Measurements from ENCODE around the gene RAMAC. TPM values are rescaled to one million over a fixed set of nuclear protein-coding genes. Genes with fewer than 3 reads are reported as not detected.
"Not testable (repeated sequence)": the region's sequence is repeated elsewhere in the genome, so short reads cannot be mapped to it uniquely, and the experiment has no call there.

The RAMAC gene
- total RNA-seq, 1 donor = 13.5 TPM

DNA sequence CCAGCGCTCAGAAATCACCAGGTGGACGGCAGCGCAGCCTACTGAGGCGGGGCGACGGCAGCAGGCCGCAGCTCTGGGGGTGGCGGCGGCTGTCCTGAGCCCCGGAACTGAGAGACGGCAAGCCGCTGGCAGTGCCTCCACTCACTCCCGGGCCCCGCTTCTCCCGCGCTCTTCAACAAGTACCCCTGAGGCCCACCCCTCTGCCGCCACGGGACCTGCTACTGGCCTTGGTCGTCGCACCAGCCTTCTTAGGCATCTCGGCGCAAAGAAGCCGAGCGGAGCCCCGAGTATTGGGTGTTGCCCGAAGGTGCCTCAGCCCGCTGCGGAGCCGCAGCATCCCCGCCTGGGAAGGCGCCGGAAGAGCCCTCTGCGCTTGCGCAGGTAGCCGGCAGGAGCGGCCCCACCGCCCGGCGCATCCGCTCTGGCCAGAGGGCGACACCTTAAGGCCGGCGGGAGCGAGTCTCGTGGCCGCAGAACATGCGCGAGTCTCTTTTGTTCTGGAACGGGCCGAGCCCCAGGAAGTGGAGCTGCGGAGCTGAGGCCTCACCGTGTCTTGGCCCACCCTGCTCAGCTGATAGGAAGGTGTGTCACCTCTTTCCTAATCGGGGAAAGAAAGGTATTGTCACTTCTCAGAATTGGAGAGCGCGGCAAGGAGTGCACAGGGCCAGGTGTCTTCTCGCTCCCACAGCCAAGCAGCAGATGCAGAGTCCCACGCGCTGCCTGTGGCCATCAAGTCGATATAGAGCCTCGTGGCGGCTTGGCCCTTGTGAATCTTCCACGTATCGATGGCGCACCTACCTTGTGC lies 25.5 kb downstream of the RAMAC start, which contains the start of gene C15orf40:
C15orf40 (minus strand) TSS at position 369 of the 805 bp plus-strand sequence; CDS start at position 337, 32 bp downstream.
- DNase-seq (ENCODE audit: low read depth in 2 of 3, low spot score in 2 of 3) = peak; percentile 69 to 89 (median 89)

DNA sequence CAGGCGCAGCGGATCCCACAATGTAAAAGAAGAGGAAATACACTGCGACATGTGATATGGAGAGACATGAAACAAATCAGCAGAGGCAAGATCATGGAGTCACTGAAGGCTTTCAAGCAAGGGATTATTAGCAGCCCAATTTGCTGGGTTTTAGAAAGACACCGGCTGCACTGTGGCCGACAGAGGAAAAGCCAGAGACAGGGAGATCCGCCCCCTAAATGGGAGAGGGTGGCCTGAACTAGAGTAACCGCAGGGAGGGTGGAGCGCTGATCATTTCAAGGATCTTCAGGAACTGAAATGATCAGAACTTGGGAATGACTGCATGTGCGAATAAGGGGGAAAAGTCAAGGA lies 26.0 kb downstream of the RAMAC start:
- no peak for DNase-seq (ENCODE audit: low read depth in 2 of 3, low spot score in 2 of 3)

DNA sequence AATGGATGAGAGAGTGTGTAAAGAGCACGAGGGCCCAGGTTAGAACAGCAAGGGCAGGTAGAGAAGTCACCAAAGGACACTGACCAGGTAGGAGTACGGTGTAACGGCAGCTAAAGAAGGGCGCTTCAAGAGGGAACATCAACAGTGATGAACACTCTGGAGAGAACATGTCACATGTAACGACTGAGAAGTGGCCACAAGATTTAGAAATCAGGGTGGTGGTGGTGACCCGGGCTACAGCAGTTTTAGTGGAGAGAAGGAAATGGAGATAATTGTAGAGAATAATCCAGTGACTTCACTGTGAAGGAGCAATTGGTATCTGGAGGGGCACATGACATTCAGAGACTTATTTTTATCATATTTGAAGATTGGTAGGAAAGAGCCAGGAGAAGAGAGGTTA lies 26.6 kb downstream of the RAMAC start:
- DNase-seq (ENCODE audit: low read depth in 2 of 3, low spot score in 2 of 3) = no peak

DNA sequence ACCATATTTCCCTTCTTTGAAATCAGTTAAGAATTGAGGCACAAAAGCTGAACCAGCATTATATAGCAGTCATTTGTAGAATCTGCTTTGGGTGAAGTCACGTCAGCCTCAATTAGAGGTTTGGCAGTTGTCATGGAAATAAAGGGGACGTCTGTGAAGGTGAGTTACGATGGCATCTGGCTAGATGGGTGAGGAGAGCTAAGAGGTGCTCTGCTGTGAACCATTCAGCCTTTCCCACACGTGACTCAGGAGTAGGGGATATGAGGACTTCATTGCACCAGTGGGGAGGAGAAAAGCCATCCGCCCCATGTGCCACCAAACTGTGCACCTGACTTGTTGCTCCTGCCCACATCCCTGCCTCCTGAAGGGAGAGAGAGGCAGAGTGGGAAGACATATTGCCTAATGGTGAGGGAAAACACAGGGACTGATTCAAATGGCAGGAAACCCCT lies 28.2 kb downstream of the RAMAC start:
- DNase-seq (ENCODE audit: low read depth in 2 of 3, low spot score in 2 of 3) = no peak

DNA sequence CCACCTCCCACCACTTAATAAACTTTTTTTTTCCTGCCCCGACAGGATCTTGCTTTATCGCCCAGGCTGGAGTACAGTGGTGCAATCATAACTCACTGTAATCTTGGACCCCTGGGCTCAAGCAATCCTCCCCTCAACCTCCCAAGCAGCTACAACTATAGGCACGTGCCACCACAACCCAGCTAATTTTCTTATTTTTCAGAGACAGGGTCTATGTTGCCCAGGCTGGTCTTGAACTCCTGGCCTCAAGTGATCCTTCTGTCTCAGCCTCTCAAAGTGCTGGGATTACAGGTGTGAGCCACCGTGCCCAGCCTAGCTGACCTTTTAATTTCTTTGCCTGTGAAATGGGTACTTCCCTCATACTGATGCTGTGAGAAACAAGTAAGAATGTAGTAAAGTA lies 29.4 kb downstream of the RAMAC start:
- DNase-seq (ENCODE audit: low read depth in 2 of 3, low spot score in 2 of 3) = no peak

DNA sequence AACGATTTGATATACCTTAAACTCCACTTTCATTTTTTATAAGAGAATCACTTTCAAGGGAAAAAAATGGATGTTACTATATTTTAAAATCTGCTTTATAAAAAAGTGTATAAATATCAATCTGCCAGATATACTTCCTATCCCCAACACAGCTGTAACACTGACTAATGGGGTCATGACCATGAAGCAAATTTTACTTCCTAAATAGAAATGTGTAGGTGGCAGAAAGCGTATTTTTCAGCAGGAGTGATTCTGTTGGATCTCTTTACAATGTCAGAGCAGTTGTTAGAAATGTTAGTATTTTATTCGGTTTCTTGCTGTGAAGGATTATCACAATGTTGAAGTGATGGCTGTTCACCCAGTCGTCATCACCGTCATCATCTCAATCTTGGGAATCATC lies 30.9 kb downstream of the RAMAC start:
- DNase-seq (ENCODE audit: low read depth in 2 of 3, low spot score in 2 of 3) = no peak

DNA sequence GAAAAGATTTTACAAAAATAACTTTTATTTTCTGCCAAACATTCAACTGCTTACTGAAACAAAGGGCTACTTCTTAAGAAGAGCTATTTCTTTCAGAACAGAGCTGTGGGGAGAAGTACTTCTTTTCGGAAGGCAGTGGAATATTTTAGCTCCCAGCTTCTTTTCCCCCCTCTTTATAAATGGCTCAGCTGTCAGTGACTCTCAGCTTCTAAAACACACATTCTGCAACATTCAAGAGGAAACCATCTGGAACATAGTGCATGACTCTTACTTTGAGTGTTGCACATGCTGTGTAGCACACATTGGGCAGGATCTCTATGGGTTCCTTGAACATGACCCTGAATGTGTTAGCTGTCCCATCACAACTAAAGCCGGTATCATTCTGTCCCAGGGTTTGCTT lies 32.4 kb downstream of the RAMAC start:
- no peak for DNase-seq (ENCODE audit: low read depth in 2 of 3, low spot score in 2 of 3)

DNA sequence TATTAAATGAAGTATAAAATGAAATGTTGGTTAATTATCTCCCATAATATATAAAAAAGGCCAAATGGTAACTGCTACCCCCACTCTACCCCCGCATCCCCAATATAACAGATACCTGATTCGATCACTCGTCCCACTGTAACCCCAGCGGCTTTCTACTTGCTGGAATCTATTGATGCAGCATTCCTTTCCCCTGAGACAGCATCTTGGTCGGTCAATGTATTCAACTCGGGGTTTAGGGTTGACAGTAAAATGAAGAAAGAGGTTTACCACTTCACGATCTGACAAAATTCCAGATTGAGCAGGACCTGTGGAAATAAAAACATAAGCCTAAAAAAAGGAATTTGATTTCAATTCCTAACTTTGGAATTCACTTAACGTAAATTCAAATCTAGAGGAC lies 44.0 kb downstream of the RAMAC start:
- no peak for DNase-seq (ENCODE audit: low read depth in 2 of 3, low spot score in 2 of 3)

DNA sequence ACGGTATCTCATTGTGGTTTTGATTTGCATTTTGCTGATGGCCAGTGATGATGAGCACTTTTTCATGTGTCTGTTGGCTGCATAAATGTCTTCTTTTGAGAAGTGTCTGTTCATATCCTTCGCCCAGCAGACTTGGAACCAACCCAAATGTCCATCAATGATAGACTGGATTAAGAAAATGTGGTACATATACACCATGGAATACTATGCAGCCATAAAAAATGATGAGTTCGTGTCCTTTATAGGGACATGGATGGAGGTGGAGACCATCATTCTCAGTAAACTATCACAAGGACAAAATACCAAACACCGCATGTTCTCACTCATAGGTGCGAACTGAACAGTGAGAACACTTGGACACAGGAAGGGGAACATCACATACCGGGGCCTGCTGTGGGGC lies 45.2 kb downstream of the RAMAC start:
- DNase-seq (ENCODE audit: low read depth in 2 of 3, low spot score in 2 of 3) = not testable (repeated sequence)

DNA sequence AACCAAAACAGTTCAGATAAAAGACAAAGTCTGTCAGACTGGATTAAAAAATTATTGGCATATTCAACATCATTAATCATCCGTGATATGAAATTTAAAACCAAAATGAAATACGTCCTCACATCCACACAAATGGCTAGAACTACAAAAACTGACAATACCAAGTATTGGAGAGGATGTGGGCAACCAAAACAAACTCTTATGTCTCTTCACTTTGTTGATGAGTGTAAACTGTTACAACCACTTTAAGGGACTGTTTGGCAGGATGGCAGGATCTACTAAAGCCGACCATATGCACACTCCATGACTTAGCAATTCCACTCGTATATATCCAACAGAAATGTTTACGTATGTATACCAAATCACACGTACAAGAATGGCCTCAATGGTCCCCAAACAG lies 50.2 kb downstream of the RAMAC start:
- DNase-seq (ENCODE audit: low read depth in 2 of 3, low spot score in 2 of 3) = no peak

DNA sequence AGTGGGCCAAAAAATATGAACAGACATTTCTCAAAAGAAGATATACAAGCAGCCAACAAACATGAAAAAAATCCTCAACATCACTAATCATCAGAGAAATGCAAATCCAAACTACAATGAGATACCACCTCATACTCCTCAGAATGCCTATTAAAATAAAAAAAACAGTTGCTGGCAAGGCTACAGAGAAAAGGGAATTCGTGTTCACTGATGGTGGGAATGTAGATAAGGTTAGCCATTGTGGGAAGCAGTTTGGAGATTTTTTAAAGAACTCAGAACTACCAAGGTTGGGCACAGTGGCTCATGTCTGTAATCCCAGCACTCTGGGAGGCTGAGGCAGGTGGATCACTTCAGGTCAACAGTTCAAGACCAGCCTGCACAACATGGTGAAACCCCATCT lies 53.2 kb downstream of the RAMAC start:
- DNase-seq (ENCODE audit: low read depth in 2 of 3, low spot score in 2 of 3) = no peak

Other genes with a start within 250 kb of the RAMAC start
- not detected for gene FSD2, start 180.1 kb upstream of the RAMAC start, total RNA-seq
- gene WHAMM, start 176.6 kb upstream of the RAMAC start, total RNA-seq = 6.7 TPM
- gene HOMER2, start 33.5 kb upstream of the RAMAC start, total RNA-seq = 14.8 TPM
- gene C15orf40, start 25.4 kb downstream of the RAMAC start, total RNA-seq = 13.2 TPM
- gene BTBD1, start 81.0 kb downstream of the RAMAC start, total RNA-seq = 48.2 TPM
- gene TM6SF1, start 121.4 kb downstream of the RAMAC start, total RNA-seq = 2.4 TPM
- gene HDGFL3, start 221.6 kb downstream of the RAMAC start, total RNA-seq = 6.2 TPM